Measurements from ENCODE around the gene AGPAT1. TPM values are rescaled to one million over a fixed set of nuclear protein-coding genes. Genes with fewer than 3 reads are reported as not detected.
"Not testable (repeated sequence)": the region's sequence is repeated elsewhere in the genome, so short reads cannot be mapped to it uniquely, and the experiment has no call there.

The AGPAT1 gene
- total RNA-seq, 1 experiment from 2014 or later = 37.8 TPM

DNA sequence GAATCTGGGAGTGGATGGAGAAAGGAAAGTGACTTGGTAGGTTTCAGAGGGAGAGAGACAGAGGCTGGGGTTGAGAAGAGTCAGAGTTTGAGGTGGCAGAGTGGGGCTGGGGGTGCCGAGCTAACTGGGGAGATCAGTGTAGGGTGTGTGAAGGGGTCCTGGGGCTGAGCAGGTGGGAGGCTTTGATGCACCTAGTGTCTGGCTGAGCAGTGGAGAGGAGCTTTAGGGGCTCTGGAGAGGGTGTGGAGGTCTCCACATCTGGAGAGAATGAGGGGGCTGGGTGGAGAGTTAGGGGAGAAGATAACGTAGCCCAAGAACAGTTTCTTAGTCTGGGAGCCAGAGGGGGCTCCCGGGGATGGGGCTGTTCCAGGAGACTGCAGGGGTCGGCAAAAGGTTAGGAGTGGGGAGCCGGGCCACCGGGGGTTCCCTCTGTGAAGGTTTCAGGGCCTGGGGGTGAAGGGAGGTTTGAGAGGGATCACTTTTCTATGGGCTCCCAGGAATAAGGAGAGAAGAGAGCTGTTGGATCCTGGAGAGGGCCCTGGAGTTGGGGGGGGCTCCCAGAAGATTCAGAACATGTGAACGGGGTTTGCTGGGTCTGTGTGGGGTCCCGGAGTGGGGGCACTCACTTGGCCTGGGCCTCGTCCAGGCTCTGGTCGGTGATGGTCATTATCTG lies 13.3 kb upstream of the AGPAT1 start:
- Mint-ChIP-seq H3K36me3 (ENCODE audit: insufficient read depth, unreplicated experiment) (peaks cover 36% of the 10 kb centered on the region), H3K27me3 (ENCODE audit: insufficient read depth, unreplicated experiment) (no peaks in the 10 kb centered on the region), H3K27ac (ENCODE audit: low read depth, unreplicated experiment) (peak overlapping the region; percentile 86), H3K4me3 (ENCODE audit: unreplicated experiment) (peak overlapping the region; percentile 83), H3K4me1 (ENCODE audit: insufficient read depth, unreplicated experiment) (peaks cover 26% of the 10 kb centered on the region), H3K9me3 (ENCODE audit: unreplicated experiment) (no peaks in the 10 kb centered on the region)
- intact Hi-C loops (cut with micrococcal nuclease) = no loop called here
- BruUV-seq (replicated peaks) = no TSS peak
- POLR2A ChIA-PET = interaction anchor here (0.7 to 3.2 kb wide), 6 partner anchors 11 to 1201 kb away, joined by 3 to 78 read pairs (median 6); partner anchors contain the start of genes AGPAT1, ATF6B, FKBPL and RNF5
- DNase-seq (ENCODE audit: unreplicated experiment) = no peak
- CTCF ChIA-PET = interaction anchor here (0.6 to 0.7 kb wide), 2 partner anchors 11 to 666 kb away, joined by 3 read pairs; no protein-coding TSS in a partner anchor
- TF ChIP-seq, protein P1, sequence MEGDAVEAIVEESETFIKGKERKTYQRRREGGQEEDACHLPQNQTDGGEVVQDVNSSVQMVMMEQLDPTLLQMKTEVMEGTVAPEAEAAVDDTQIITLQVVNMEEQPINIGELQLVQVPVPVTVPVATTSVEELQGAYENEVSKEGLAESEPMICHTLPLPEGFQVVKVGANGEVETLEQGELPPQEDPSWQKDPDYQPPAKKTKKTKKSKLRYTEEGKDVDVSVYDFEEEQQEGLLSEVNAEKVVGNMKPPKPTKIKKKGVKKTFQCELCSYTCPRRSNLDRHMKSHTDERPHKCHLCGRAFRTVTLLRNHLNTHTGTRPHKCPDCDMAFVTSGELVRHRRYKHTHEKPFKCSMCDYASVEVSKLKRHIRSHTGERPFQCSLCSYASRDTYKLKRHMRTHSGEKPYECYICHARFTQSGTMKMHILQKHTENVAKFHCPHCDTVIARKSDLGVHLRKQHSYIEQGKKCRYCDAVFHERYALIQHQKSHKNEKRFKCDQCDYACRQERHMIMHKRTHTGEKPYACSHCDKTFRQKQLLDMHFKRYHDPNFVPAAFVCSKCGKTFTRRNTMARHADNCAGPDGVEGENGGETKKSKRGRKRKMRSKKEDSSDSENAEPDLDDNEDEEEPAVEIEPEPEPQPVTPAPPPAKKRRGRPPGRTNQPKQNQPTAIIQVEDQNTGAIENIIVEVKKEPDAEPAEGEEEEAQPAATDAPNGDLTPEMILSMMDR (IDR thresholded peaks at IDR 0.05; ENCODE audit: unreplicated experiment) = no peak

DNA sequence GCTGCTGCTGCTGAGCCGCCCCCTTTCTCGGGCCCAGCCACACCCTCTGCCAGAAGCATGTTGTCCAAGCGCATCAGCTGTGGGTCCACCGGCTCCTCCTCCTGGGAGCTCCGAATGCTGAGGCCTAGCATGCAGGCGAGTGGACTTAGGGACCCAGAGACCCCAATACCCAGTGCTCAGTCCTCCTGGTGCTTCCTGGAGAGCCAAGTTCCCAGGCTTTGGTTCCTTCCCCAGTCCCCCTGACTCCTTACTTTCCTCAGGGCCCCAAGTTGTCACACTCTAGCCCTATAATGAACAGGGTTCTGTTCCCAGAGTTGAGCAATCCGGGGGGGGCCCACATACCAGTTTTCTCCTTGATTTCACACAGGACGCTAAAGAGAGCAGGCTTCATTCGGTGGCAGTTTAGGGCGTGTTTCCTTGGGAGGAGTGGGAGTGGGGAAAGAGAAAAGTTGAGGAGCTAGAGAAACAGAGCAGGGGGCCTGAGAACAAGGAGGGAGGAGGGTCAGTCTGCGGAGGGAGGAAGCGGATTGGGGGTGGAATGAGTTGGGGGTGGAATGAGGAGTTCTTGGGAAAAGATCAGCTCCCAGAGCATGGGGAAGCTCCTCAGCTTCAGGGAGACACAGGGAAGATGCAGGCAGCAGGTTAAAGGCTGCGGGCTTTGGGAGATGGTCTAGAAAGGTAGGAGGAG lies 12.6 kb upstream of the AGPAT1 start:
- intact Hi-C loops (cut with micrococcal nuclease) = no loop called here
- CTCF ChIA-PET = interaction anchor here (0.6 kb wide), 1 partner anchor 667 kb away, joined by 3 read pairs; no protein-coding TSS in a partner anchor
- Mint-ChIP-seq H3K36me3 (ENCODE audit: insufficient read depth, unreplicated experiment) (peaks cover 43% of the 10 kb centered on the region), H3K27ac (ENCODE audit: low read depth, unreplicated experiment) (peak overlapping the region; percentile 86), H3K27me3 (ENCODE audit: insufficient read depth, unreplicated experiment) (no peaks in the 10 kb centered on the region), H3K4me3 (ENCODE audit: unreplicated experiment) (peak overlapping the region; percentile 83), H3K9me3 (ENCODE audit: unreplicated experiment) (no peaks in the 10 kb centered on the region), H3K4me1 (ENCODE audit: insufficient read depth, unreplicated experiment) (peaks cover 24% of the 10 kb centered on the region)
- POLR2A ChIA-PET = interaction anchor here (0.5 to 3.2 kb wide), 9 partner anchors 9 to 567 kb away, joined by 3 to 78 read pairs (median 3); partner anchors contain the start of genes AGPAT1, ATF6B, FKBPL and RNF5
- no peak for DNase-seq (ENCODE audit: unreplicated experiment)
- TF ChIP-seq, protein P1 (IDR thresholded peaks at IDR 0.05; ENCODE audit: unreplicated experiment) = no peak
- BruUV-seq (replicated peaks) = TSS peak; percentile 19

- DNase-seq (ENCODE audit: unreplicated experiment); BruUV-seq (replicated peaks); CTCF ChIA-PET; H3K27me3 Mint-ChIP-seq (ENCODE audit: insufficient read depth, unreplicated experiment); intact Hi-C loops (cut with micrococcal nuclease); H3K4me3 Mint-ChIP-seq (ENCODE audit: unreplicated experiment); H3K9me3 Mint-ChIP-seq (ENCODE audit: unreplicated experiment): not testable (repeated sequence)
- POLR2A ChIA-PET = interaction anchor here (0.5 to 3.2 kb wide), 9 partner anchors 8 to 784 kb away, joined by 3 to 78 read pairs (median 7); partner anchors contain the start of genes AGPAT1, ATF6B and RNF5
- H3K4me1 Mint-ChIP-seq (ENCODE audit: insufficient read depth, unreplicated experiment) = peaks cover 21% of the 10 kb centered on the region
- H3K36me3 Mint-ChIP-seq (ENCODE audit: insufficient read depth, unreplicated experiment) = peaks cover 45% of the 10 kb centered on the region
- H3K27ac Mint-ChIP-seq (ENCODE audit: low read depth, unreplicated experiment) = peak overlapping the region; percentile 7
Measured at GRCh38 chr6:32187725-32188380, 12.0 kb upstream of the AGPAT1 start.

DNA sequence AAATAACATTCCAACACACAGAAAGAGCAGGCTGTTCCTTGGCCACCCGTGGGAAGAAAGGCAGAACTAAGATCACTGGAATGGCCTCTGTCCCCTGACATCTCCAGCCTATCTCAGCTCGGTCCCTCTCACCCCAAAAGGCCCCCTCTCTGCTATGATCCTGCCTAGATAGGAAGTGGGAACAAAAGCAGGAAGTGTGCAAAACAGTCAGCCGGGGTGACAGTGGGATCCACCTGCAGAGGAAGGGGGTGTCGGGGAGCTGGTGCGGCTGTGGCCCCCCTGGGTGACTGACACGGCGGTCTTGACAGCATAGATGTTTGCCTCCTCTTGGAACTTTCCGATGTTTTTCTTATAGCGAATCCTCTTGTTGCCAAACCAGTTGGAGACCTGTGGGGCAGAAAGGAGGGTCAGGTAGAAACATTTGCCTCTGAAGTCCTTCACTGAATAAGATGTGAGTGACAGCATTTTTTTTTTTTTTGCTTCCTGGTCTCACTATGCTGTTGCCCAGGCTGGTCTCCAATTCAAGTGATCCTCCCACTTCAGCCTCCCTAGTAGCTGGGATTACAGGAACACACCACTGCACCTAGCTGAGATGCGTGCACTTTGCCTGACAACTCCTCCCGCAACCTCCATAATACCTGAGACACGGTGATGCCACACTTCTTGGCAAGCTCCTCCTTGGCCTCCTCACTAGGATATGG lies 11.3 kb upstream of the AGPAT1 start:
- CTCF ChIA-PET = no interaction called here
- peaks cover 21% of the 10 kb centered on the region for H3K4me1 Mint-ChIP-seq (ENCODE audit: insufficient read depth, unreplicated experiment)
- no peak for DNase-seq (ENCODE audit: unreplicated experiment)

GRCh38 chr6:32186151-32186840 lies 10.4 kb upstream of the AGPAT1 start:
- CTCF ChIA-PET; DNase-seq (ENCODE audit: unreplicated experiment); H3K9me3 Mint-ChIP-seq (ENCODE audit: unreplicated experiment); H3K4me3 Mint-ChIP-seq (ENCODE audit: unreplicated experiment); H3K27me3 Mint-ChIP-seq (ENCODE audit: insufficient read depth, unreplicated experiment); intact Hi-C loops (cut with micrococcal nuclease); H3K27ac Mint-ChIP-seq (ENCODE audit: low read depth, unreplicated experiment); BruUV-seq (replicated peaks): not testable (repeated sequence)
- Mint-ChIP-seq H3K4me1 (ENCODE audit: insufficient read depth, unreplicated experiment) (peaks cover 25% of the 10 kb centered on the region), H3K36me3 (ENCODE audit: insufficient read depth, unreplicated experiment) (peaks cover 52% of the 10 kb centered on the region)
- POLR2A ChIA-PET = interaction anchor here (0.6 to 2.9 kb wide), 4 partner anchors 9 to 1026 kb away, joined by 3 to 19 read pairs (median 6); partner anchors contain the start of gene RNF5

More for the DNA sequence above, 11.3 kb upstream of the AGPAT1 start:
- intact Hi-C loops (cut with micrococcal nuclease) = no loop called here
- POLR2A ChIA-PET = interaction anchor here (1.2 to 2.9 kb wide), 4 partner anchors 9 to 784 kb away, joined by 3 to 19 read pairs (median 8); partner anchors contain the start of genes ATF6B and RNF5
- Mint-ChIP-seq H3K27ac (ENCODE audit: low read depth, unreplicated experiment) (peak overlapping the region; percentile 7), H3K36me3 (ENCODE audit: insufficient read depth, unreplicated experiment) (peaks cover 45% of the 10 kb centered on the region), H3K4me3 (ENCODE audit: unreplicated experiment) (no peak overlapping the region), H3K9me3 (ENCODE audit: unreplicated experiment) (no peaks in the 10 kb centered on the region), H3K27me3 (ENCODE audit: insufficient read depth, unreplicated experiment) (no peaks in the 10 kb centered on the region)
- no TSS peak for BruUV-seq (replicated peaks)
- TF ChIP-seq, protein P1 (IDR thresholded peaks at IDR 0.05; ENCODE audit: unreplicated experiment) = no peak
